Frontal cortex (tissue), 4 donors: Measurements from ENCODE around the gene DYNLL2. TPM values are rescaled to one million over a fixed set of nuclear protein-coding genes. Genes with fewer than 3 reads are reported as not detected.
"Not testable (repeated sequence)": the region's sequence is repeated elsewhere in the genome, so short reads cannot be mapped to it uniquely, and the experiment has no call there.

Experiments
- DNase-seq, 2 donors: peaks; one replicate each; pipeline ENCODE4 v3.0.0; 2012; ENCODE audit warnings: low spot score in 2 of 2
- FAIRE-seq: peaks from 2 replicates; lab custom pipeline; 2012; peaks lifted over from hg19 to GRCh38; lab: Jason Lieb, UNC
- total RNA-seq: library from RNA; depleted of rRNA; stranded (reverse); fragments of >200 nt; gene quantifications from one replicate; pipeline ENCODE4 v1.2.3, GENCODE V29; 2014
- donor health status: control.
- donor health status: control.
- donor health status: control.

DYNLL2 gene
- 33.0 TPM for total RNA-seq

DNA sequence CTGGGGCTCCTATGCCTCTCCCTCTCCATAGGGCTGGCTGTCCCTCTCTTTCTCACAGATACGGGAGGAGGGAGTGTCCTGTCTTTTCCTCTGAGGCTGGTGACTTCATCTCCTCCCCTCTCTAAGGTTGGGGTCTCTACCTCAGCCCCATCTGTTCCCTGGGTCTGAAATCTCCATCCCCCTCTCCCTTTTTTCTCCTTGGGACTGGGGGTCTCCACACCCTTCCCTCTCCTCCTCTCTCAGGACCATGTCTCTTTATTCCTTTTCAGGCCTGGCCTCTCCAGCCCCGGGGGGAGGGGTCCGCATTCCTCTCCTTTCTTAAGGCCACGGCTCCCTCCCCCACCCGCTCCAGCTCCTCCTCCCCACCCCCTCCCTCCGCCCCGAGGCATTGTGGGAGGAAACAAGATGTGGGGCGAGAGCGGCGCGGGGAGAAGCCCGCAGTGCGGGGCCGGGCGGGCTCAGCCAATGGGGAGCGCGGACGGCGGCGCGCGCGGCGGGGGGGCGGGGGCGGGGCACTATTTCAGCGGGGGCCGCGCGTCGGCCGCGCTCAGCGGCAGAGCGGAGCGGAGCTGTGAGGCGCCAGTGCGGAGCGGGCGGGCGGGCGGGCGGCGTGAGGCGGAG is at the start of gene DYNLL2:
DYNLL2 (plus strand) TSS at position 550 of the 621 bp plus-strand sequence. CDS start 3,672 bp downstream, outside the sequence.
- no peak for FAIRE-seq
- peak; percentile 94 to 95 for DNase-seq

DNA sequence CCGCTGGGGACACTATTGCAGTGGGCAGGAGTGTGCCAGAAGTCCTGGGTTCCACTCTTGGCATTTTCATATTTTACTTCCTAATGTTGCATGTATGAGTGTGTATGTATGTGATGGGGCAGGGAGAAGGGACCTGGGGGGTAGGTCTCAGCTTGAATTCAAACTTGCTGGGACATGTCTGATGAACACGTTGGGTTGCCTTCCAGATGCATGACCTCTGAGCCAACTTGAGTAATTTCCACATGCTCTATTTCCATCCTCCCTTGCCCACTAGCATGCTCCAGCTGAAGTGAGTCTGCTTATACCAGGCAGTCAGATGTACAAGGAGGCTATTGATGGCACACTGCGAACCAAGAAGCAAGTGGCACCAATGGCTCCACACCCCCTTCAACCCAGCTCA is 43.2 kb upstream of the DYNLL2 start:
- FAIRE-seq, result no peak
- no peak for DNase-seq

DNA sequence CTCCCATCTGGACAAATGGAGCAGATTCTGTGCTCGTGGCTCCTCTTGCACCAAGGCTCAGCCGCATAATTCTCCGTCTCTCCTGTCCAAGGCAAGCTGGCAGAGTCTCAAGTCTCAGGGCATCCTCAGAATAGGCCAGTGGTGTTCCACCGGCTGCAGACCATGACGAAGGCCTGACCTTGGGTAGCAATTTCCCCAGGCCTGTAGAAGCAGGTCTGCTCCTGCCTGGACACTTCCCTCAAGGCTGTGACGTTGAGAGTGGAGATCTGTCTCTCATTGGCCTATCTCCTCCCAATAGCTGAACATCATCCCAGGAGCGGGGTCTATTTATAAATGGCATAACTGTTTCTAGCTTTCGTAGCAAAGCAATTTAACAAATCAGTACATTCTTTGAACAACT is 42.8 kb upstream of the DYNLL2 start:
- FAIRE-seq, result no peak
- DNase-seq, result no peak

DNA sequence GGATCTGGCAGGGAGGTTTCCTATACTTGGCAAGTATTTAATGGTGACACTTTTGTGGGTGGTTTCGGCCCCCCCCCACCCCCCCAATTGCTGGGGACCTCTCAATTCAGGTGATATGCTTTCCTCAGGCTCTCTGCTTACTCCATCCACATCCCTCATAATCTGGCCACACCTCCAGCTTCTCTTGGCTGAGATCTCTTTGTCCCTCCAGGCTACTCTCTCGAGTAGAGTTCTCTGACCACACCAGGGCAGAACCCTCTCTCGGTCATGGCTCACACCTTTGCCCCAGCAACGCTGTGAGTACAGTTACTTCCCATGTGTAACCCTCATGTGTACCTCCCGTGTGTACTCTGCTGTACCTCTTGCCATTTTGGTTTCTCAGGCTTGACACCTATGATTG is 42.1 kb upstream of the DYNLL2 start:
- FAIRE-seq, result no peak
- DNase-seq, result no peak

DNA sequence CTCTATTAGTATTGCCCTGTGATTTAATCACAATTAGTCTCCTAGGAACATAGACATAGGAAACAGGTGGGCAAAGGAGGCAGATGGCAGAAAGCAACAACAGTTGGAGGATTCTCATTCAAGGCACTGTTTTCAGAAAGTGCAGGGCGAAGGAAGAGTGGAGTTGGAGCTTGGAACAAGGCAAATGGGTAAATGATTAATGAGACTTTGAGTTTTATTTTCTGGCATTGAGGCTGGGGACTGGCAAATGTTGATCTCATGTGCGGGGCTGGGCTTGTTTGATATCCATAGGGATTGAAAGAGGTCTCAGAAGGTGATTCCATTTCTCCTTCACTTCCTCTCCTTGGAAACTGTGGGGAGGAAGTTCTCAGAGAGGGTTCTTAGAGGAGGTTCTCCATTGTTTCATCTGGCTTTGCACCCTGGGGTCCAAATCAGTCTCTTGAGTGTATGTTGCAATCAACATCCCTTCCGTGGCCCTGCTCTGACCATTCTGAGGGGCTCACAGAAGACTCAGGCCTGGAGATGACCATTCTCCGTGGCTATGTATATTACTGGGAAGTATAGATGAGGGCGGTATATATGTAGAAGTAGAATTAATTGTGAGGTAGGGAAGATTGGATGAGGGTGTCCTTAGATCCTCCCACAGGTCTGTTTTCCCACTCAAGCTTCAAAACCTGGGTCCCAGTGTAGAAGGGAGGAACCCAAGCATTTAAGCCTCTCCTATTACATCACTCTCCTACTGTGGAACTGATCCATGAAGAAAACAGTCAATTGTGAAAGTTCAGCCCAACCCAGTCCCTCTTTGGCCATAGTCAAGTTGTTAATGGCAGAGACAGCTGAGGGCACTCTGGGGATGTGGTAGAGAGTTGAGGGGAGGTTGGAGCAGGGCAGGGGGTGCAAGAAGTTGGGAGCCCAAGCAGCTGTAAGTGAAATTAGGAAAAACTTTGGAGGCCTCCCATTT is 39.7 kb upstream of the DYNLL2 start:
- no peak for DNase-seq
- no peak for FAIRE-seq

DNA sequence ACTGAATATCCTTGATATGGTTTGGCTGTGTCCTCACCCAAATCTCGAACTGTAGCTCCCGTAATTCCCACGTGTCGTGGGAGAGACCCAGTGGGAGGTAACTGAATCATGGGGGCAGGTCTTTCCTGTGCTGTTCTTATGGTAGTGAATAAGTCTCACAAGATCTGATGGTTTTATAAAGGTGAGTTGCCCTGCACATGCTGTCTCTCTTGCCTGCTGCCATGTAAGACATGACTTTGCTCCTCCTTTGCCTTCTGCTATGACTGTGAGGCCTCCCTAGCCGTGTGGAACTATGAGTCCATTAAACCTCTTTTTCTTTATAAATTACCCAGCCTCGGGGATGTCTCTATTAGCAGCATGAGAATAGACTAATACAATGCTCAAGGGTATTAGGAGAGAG is 39.0 kb upstream of the DYNLL2 start:
- not testable (repeated sequence) for FAIRE-seq, DNase-seq

DNA sequence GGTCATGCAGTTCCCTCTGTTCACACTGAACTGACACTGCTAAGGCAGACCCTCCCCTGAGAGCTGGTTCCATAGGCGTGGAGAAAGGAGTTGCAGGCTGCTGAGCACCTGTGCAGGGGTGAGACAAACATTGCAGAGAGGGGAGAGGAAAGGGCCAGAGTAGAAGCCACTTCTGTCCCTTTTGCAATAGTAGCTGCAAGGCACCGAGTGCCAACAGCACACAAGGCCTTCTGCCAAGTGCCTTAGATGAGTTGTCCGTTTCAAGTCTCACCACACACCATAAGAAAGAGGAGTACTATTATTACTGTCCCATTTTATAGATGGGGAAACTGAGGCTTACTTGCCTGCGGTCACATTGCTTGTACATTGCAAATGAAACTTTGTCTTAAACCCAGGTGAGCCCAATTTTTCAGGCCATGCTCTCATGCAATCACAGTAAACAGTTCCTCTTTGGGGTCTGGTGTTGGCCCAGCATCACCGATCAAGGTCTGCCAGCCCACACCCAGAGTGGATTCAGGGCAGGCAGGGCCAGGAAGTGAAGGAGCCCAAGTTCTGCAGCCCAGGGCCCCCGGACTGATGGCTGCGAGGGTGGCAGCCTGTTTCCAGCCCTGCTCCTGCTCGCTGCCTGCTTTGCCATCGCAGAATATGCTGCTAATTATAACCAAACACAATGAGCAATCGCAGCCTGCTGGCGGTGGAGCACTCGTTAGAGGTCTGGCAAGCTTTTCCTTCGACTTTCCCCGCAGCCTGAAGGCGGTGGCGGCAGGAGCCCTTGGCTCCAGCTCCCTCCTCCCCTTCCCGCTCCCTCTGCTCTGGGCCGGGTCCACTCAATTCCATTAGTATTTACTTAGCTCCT is 36.8 kb upstream of the DYNLL2 start:
- FAIRE-seq (no peak), DNase-seq (peak in 1 of 2 donors; percentile 30)

DNA sequence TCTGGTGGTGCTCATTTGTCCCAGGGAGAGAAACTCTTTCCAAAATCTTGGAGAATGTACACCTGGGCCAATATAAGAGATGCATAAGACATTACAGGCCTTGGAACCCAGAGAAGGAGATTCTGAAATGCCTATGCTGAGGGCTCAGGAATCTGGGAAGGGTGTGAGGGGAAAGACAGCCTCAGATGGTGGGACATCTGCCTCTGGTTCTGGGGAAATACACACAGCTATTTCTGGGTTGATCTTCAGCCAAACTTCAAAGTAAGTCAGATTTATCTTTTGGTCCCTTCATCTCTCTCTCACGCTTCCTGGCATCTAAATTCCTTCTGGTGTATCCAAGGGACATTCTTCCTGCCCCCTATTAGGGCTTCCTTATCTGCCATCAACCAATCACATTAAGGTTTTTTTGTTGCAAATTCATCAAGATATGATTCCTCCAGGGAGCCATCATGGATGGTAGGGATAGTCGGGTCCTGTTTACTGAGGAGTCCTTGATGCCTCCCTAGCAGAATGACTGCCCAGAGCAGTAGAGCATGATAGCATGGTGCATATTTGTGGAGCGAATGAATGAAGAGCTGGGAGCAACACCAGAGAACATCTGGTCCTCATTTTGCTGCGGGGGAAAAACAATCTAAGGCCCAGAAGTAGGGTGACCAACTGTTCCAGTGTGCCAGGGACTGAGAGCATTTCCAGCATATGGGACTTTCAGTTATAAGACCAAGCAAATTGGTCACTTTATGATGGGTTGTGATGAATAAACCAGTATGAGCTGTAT is 35.7 kb upstream of the DYNLL2 start:
- FAIRE-seq (no peak), DNase-seq (no peak)

DNA sequence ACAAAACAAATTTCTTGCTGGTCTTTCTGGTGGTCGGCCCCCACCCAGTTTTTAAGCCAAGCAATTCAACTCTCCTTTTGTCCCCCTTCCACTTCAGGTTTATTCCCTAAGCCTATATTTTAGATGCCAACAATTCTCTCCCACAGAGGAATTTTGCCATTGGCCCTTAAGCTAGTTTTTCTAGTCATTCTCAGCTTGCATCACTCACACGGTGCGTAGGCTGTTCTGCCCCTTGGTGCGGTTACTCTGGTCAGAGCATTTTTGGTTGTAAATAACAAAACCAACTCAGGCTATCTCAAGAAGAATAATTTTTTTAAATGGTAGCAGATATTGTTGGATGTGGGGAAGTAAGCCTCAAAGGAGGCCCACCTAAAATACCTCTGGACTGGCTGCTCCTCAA is 33.7 kb upstream of the DYNLL2 start:
- FAIRE-seq, result no peak
- DNase-seq, result no peak

DNA sequence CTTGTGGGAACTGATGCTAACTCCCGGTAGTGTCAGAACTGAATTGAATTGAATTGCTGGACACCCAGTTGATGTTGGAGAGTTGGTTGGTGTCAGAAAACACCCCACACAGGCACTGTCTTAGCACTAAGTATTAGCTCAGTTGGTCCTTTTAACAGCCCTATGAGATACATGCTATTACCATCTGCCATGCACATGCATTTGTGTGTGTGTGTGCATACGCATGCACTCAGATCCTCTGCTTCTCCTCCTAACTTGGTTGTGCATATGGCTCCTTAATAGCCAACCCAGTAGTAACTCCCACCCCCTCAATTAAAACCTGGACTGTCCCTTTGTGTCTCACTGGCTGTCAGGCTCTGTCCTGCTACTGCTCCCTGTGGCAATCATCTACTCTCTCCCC is 32.3 kb upstream of the DYNLL2 start:
- no peak for FAIRE-seq
- no peak for DNase-seq

DNA sequence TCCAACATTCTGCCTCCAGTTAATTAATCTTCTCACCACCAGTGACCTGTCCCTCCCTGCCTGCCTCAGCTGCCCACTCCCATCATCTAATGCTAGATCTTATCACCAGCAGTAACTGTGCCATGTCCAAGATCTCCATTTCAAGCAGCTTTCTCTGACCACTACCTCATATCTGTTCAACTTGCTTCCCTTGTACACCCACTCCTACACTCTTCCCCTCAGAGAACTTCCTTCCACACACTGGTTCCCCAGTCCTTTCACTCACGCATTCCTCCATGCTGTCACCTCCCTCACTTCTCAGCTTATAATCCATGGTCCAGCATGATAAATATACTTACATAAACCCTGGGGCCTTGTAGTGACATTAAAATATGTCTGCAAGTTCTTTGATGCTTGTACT is 31.8 kb upstream of the DYNLL2 start:
- DNase-seq (no peak), FAIRE-seq (no peak)

DNA sequence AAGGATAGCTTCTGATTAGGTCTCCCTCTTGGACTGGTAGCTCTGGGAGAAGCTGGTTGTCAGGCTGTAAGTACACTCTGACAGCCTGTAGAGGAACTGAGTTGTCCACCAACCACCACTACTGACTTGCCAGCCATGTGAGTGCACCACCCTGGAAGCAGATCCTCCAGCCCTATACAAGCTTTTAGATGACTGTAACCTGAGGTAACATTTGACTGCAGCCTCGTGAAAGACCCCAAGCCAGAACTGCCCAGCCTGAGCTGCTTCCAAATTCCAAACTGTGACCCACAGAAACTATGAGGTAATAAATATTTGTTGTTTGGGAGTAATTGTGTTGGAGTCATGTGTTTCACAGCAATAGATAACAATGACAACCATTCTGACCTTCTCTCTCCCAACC is 30.8 kb upstream of the DYNLL2 start:
- no peak for DNase-seq
- FAIRE-seq, result no peak

DNA sequence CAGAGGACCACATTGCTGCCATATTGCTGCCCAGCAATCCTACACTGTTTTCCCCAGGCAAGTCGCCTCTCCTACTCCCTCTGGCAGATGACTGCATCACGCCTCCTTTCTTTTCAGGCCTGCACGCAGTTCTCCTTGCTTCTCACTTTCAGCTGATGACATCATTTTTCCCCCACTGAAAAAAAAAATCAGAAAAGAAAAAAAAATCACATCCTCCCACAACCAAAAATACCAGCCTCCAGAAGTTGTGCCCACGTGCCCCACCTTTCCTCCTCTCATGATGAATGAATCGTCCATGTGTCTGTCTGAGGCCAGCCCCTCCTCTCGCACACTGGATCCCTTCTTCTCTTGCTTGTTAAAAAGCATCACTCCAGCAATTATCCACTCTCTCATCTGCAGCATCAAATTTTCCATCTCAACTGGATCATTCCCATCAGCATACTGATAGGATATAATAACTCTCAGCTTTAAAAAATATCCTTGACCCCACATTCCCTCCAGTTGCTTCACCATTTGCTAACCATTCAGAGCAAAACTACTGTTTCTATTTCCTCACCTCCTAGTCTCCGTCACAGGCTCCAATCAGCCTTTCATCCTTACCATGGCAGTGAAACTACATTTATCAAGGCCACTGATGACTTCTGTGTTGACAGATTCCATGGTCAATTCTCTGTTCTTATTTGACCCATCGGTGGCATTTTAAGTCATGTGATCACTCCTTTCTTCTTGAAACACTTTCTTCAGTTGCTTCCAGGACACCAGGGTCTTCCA is 30.1 kb upstream of the DYNLL2 start:
- DNase-seq (peak in 1 of 2 donors; percentile 30), FAIRE-seq (no peak)

DNA sequence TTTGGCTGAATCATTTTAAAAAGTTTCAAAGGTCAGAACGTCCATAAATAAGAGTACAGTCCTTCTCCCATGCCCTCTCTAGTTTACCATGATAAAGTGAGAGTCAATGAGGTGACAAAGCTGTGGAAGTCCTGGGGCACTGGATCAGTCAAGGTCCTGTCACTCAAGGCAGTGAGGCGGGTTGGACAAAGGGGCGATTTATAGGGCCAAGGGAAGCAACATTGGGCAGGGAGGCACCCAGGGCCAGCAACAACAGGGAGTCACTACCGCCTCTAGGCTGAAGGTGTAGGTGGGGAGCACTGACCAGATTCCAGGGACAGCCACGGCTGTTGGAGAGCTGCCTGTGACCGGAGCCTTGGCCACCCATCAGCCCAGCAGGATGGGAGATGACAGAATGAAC is 28.6 kb upstream of the DYNLL2 start:
- DNase-seq, result no peak
- FAIRE-seq, result no peak

DNA sequence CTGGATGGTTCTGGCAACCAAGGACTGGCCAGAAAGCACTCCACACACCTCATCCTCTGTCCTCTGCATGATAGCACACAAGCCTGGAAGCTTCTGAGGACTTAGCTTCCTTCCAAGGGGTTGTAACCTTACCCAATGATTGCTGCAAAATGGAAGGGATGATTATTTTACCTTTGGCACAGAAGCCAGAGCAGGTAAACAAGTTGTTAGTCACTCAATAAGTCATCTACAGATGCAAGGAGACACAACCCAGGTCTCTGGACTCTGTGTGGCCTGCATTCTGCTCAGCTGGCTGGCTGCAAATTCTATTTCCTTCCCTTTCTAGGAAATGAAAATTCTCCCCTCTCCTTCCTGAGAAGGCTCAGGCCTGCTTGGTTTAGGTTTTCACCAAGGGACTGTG is 26.7 kb upstream of the DYNLL2 start:
- FAIRE-seq, result no peak
- no peak for DNase-seq

DNA sequence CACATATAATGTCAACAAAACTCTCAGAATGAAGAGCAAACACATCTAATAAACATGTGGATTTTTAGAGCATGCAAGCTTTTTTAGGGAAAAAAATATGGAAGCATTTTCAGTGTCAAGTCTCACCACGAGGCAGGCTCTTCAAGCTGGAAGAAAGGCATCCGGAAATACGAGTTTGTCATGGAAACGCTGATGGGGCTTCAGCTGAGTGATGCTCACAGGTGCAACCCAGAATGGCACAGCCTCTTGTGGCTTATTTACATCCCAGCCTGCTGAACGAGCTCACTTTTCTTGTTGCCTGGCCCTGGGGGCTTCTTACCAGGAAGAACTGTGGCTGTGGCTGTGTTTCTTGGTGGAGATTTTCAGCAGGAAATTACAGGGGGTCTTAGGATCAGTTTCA is 24.1 kb upstream of the DYNLL2 start:
- no peak for FAIRE-seq
- no peak for DNase-seq

DNA sequence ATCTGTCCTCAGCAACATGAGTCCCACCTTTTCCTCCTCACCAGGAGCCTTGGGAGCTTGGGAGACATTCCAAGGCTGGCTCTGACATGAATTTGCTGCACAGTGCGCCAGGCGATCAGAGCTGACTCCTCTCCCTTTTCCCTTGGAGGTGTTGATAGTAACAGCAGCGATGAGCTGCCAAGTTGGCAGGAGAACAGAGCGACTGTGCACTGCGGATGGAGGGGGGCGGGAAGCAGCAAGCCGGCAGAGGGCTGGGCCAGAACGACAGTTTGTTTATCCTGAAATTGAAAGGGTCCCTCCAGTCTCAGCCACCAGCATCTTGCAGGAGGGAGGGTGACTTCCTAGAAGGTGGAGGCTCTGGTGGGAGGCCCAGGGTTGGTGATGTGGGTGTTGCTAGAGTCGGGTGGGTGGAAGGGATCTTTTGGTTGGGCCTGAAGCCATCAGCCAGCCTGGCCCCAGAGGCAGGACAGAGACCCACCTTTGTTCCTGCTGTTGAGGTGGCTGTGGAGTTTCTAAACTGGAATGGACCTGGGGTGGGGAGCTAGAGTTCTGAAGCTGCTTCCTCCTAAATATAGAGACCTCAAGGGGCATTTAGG is 22.5 kb upstream of the DYNLL2 start:
- FAIRE-seq, result no peak
- peak in 1 of 2 donors; percentile 57 for DNase-seq

DNA sequence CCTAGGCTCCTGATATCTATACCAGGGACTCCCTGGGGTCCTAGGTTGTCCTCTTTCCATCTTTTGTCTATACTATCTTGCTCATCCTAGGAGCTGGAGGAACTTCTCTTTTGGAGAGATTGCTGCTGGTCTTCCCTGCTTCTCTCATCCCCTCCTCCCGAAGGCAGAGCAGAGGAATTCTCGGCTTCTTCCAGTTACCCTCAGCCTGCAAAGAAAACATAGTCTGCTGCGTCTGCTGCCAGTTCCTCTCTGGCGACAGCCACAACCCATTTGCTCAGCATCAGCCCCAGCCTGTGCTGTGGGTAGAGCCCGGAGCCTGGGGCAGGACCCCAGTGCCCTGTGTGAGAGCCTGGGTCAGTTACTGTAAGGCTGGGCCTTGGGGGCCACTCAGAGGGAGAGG is 21.5 kb upstream of the DYNLL2 start:
- no peak for FAIRE-seq
- no peak for DNase-seq

DNA sequence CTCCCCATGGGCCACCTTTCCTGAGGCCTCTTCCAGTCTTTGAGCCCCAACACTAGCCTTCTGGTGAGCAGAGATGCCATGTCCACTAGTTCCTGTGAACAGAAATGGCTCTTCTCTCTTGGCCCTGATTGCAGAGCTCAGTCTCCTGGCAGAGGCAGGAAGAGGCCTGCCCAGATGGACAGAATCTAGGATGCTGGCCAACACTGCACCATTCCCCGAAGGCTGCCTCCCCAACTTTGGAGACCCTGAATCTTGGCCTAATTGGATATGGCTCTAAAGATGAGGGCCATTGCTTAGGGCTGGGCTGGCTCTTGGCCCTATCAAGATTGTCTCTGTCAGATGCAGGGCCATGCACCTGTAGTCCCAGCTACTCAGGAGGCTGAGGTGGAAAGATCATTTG is 18.0 kb upstream of the DYNLL2 start:
- no peak for FAIRE-seq
- DNase-seq, result no peak
